GM18951 (cell line): ENCODE results near the gene FERMT3.

Source experiments
- POLR2A ChIP-seq: IDR thresholded peaks from 4 replicates; pipeline ENCODE4 v1.6.1; 2011; ENCODE audit warnings: mild to moderate bottlenecking; ENCODE audit not compliant: insufficient read length, insufficient read depth; ENCODE audit errors: extremely low read depth
- in situ Hi-C: fragments of 300-500 bp; cut with MboI; formaldehyde crosslinking; loops from one replicate; pipeline ENCODE4 v1.12.0; 2022; ENCODE audit warnings: low sequenced_read_pairs, mixed read lengths, inconsistent platforms; ENCODE audit not compliant: unreplicated experiment

FERMT3 gene

DNA sequence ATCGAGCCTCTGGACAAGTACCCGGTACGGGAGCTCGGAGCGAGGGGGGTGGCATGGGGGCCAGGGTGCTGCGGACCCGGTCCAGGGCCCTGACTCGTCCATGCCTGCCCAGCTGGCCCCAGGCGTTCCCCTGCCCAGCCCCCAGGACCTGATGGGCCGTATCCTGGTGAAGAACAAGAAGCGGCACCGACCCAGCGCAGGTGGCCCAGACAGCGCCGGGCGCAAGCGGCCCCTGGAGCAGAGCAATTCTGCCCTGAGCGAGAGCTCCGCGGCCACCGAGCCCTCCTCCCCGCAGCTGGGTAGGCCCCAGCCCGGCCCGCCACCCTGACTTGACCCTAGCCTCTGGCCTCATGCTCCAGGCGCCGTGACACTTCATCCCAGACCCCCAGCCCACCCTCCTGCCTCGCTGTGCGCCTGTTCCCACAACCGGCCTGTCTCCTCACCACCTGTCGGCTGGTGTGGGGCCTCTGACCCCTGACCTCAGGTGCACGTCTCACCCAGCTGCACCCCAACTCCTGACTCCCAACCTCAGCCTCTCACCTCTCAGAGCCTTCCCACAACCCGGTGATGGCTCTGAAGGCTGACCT is 52.5 kb downstream of the FERMT3 start:
- no peak for TF ChIP-seq POLR2A
- in situ Hi-C loops = no loop called here

DNA sequence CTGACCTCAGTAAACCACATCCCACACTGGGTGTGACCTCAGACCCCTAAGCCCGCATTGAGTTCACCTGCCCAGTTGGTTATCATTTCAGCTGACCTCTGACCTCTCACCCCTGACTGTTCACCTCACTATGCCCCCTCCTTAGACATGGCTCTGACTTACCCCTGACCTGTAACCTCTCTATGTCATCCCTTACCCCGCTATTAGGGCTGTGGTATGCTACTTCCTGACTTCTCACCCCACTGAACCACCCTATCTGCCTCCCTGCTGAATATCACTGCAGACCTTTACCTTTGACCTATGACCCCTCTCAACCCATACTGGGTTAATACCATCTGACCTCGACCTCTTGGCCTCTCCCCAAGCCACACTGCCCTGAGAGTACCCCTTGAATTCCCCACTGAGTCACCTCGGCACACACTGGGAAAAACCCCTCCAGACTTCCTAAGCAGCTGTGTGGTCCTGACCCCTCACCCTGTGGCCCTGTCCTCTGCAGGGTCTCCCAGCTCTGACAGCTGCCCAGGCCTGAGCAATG is 53.1 kb downstream of the FERMT3 start:
- in situ Hi-C loops = no loop called here

DNA sequence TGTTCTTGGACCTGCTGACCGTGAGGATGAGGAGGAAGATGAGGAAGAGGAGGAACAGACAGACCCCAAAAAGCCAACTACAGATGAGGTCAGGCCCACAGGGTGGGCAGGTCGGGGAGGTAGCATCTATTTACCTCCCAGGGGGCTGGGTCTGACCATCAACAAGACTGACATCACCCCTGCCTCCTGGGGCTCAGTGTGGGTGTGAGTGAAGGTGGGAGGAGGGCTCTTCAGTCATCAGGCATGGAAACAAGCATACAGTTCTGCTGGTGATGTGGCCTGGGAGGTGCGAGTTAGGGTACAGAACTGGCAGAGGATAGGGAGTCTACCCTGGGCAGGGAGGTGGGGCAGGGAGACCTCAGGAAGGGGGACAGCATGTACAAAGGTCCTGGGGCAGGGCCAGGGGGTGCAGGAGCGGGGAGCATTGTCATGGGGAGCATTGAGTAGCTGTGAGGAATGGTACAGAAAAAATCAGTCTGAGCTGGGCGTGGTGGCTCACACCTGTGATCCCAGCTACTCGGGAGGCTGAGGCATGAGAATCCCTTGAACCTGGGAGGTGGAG is 53.7 kb downstream of the FERMT3 start:
- TF ChIP-seq POLR2A = no peak
- in situ Hi-C loops = no loop called here

More for the DNA sequence above, 53.1 kb downstream of the FERMT3 start:
- no peak for TF ChIP-seq POLR2A

DNA sequence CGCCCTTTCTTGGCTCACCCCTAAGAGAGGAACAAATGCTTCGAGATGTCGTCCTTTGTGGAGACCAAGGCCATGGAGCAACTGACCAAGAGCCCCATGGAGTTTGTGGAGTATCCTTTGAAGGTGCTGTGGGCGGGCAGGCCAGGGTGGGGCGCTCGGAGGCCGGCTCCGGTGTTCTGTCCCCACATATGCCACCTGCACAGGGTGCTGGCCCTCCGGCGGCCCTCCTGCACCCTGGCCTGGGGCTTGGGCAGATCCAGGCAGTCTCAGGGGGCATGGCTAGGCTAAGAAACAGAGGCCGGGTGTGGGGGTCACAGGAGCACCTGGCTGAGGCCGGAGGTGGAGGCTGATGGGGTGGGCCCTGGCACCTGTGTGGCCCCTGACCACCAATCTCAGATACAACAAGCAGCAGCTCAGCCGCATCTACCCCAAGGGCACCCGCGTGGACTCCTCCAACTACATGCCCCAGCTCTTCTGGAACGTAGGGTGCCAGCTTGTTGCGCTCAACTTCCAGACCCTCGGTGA is 55.1 kb downstream of the FERMT3 start:
- in situ Hi-C loops = no loop called here
- TF ChIP-seq POLR2A = no peak

DNA sequence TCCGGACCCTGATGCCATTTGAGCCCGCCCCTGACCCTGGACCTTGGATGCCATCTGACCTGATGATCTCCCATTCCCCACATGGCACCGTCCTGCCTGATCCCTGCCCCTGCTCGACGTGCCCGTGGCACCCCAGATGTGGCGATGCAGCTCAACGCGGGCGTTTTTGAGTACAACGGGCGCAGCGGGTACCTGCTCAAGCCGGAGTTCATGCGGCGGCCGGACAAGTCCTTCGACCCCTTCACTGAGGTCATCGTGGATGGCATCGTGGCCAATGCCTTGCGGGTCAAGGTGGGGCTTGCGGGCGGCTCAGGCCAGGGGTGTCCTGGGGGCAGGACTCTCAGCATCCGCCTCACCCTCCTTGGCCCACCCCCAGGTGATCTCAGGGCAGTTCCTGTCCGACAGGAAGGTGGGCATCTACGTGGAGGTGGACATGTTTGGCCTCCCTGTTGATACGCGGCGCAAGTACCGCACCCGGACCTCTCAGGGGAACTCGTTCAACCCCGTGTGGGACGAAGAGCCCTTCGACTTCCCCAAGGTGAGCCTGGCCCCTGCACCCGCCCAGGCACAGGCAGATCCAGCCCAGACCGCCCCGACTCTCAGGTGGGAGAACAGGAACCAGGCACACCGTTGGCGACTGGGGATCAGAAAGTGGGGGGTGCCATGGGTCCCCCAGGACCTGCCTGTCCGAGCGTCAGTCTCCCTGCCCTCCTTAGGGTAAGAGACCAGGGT is 55.9 kb downstream of the FERMT3 start:
- no peak for TF ChIP-seq POLR2A
- in situ Hi-C loops = no loop called here

DNA sequence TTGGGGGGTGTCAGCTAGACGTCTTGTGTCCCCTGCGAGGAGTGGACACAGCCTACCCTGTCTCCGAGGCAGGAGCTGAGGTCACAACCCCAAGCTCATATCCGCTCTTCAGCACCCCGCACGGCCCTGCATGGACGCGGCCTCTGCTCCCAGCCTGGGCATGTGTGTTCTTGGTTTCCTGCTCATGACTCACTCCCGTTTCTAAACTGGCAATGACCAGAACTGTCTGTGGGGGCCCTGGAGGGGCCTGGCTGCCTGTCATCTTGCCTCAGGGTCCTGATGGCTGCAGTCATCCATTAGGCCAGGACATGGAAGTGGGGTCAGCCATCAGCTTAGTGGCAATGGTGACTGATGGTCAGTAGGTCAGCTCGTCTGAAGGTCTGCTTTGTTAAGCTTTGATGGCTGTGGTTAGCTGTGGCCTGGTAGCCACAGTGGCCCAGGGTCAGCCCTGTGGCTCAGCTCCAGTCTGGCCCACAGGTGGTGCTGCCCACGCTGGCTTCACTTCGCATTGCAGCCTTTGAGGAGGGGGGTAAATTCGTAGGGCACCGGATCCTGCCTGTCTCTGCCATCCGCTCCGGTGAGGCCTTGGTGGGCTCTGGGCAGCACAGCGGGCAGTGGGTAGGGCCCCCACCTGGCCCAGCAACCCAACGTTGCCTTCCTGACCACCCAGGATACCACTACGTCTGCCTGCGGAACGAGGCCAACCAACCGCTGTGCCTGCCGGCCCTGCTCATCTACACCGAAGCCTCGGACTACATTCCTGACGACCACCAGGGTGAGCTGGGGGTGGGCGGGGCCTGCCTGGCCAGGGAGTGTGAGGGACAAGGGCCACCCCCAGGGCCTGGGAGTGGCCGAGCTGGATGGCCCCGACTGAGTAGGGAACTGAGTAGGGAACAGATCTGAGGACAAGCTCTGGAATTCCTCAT is 56.8 kb downstream of the FERMT3 start:
- no peak for TF ChIP-seq POLR2A
- in situ Hi-C loops = no loop called here

DNA sequence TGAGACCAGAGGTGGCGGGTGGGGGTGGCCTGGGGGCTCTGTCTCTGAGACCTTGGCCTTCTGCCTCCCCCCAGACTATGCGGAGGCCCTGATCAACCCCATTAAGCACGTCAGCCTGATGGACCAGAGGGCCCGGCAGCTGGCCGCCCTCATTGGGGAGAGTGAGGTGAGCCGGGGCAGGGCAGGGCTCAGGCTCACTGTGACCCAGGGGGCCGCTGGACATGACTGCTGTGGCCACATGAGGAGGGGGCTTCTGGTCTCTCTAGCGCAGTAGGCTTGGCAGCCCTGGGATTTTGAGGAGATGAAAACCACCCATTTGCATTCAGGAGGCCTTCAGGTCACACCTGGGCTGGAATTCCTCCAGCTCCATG is 57.4 kb downstream of the FERMT3 start:
- TF ChIP-seq POLR2A = no peak
- in situ Hi-C loops = no loop called here

DNA sequence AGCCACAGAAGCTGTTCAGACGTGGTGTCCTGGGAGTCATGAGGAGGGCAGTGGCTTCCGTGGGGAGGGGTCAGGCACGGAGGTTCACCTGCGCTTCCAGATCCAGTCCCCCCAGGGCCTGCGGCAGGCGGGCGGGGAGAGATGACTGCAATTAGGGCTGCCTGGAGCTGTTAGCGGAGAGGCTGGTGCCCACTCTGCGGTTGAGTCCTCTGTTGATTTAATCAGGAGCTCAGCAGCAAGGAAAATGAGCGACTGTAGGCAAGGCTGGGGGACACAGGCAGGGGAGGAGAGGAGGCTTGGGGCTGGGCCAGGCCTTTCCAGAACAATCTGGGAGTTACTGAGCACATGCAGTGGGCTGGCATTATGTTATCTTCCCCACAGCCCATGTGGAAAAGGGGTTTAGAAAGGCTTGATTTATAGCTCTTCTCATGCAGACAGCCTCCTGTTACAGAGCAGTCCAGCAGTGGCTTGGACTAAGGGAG is 57.9 kb downstream of the FERMT3 start:
- in situ Hi-C loops = no loop called here
- TF ChIP-seq POLR2A = no peak

DNA sequence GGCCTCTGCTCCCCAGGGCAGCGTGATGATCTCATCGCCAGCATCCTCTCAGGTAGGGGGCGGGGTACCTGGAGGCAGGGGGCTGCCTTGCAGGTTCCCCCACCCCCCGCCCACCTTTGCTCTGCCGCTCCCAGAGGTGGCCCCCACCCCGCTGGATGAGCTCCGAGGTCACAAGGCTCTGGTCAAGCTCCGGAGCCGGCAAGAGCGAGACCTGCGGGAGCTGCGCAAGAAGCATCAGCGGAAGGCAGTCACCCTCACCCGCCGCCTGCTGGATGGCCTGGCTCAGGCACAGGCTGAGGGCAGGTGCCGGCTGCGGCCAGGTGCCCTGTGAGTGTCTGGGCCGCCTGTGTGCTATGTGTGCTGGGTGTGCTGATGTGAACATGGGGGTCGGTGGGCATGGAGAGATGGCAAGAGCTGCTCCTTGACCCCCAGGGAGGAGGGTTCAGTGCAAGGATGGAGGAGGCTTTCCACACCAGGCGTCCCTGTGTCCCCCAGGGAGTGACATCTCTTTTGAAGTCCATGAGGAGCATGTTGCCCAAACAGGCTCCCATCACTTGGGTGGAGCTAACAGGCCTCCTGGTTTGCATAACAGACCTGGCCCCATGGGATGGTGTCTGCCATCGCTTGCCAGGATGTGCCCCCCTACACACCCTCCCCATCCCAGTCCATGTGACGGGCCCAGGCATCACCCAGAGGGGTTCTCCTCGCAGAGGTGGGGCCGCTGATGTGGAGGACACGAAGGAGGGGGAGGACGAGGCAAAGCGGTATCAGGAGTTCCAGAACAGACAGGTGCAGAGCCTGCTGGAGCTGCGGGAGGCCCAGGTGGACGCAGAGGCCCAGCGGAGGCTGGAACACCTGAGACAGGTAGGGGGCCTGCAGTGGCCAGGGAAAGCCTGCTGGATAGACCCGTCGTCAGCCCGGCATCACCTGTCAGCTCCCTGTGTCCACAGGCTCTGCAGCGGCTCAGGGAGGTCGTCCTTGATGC is 58.9 kb downstream of the FERMT3 start:
- no peak for TF ChIP-seq POLR2A
- in situ Hi-C loops = no loop called here

DNA sequence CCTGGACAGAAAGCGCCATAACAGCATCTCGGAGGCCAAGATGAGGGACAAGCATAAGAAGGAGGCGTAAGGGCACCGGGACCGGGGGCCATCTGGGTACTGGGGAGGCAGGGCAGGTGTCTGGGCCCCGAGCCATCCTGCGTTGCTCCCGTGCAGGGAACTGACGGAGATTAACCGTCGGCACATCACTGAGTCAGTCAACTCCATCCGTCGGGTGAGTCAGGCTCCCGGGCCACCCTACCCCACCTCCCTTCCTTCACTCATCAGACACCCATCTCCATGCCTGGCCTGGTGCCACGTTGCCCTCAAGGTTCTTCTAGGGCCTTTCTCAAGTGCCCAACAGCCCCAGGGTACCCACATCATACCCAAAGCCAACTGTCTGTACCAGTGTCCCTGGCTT is 59.8 kb downstream of the FERMT3 start:
- in situ Hi-C loops = no loop called here
- no peak for TF ChIP-seq POLR2A

DNA sequence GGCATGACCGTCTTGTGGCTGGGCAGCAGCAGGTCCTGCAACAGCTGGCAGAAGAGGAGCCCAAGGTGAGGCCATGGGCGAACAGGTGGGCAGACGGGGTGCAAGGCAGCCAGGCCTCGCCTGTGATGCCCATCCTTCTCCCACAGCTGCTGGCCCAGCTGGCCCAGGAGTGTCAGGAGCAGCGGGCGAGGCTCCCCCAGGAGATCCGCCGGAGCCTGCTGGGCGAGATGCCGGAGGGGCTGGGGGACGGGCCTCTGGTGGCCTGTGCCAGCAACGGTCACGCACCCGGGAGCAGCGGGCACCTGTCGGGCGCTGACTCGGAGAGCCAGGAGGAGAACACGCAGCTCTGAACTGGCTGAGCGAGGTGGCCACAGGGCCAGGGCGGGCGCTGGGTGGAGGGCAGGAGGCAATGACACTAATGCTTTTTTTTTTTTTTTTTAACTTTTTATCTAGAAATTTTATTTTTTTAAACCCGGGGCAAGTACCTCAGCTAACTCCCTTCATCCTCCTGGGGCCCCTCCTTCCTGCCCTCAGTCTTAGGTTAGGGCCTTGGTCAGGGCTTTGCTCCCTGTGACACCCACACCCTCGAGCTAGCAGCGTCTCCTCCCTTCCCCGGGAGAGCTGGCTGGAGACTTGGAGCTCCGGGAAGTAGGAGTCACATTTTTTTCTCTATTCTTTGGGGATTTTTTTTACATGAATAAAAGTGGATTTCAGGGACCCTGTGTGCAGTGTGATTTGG is 60.9 kb downstream of the FERMT3 start:
- in situ Hi-C loops = no loop called here
- no peak for TF ChIP-seq POLR2A
